ENCODE measurements around the gene ZNF410. TPM values are rescaled to one million over a fixed set of nuclear protein-coding genes. Genes with fewer than 3 reads are reported as not detected.

The ZNF410 gene
- total and polyA plus RNA-seq, 2 of the 13 experiments (the other 11 are each of a cell fraction or from before 2014, with no cell fraction given): 19.2 to 44.3 TPM

DNA sequence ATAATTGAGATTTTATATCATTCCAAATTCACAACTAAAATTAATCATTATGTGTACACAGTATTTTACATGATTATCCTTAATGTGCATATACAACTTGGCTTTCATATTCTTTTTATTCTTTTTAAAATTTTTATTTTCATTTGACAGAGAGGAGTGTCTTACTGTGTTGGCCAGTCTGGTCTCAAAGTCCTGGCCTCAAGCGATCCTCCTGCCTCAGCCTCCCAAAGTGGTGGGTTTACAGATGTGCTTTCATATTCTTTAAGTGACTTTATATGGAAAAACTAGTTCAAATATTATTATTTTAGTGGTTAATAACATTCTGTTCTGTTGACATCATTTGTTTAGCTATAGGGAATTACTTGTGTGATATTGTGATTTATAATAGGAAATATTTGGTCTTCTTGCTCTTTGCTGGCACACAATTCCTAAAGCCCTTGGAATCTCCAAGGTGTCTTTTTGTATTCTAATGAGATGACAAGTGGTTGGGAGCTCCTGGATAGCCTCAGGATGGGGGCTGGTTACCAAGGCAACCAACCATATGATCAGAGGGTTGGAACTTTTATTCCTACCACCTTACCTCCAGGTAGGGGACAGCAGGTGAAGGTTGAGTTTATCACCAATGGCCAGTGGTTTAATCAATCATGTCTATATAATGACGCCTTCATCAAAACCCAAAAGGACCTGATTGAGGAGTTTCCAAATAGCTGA, 16.0 kb upstream of the ZNF410 start:
- Histone ChIP-seq H3K4me3 (replicated peaks in 1 of 3; ENCODE audit: insufficient read depth in 1 of 3, low read depth in 2 of 3, low read length in 3 of 3) (no peak overlapping the region), H3K27me3 (ENCODE audit: control insufficient read depth in 1 of 2, insufficient read depth in 2 of 2, low read length in 2 of 2) (no peaks in the 10 kb centered on the region), H3K9ac (ENCODE audit: insufficient read depth, low read depth, low read length) (no peak overlapping the region), H3K36me3 (replicated peaks in 1 of 2; ENCODE audit: control insufficient read depth in 1 of 2, insufficient read depth in 2 of 2, low read length in 2 of 2) (no peaks in the 10 kb centered on the region), H4K20me1 (ENCODE audit: insufficient read depth, low read length) (no peaks in the 10 kb centered on the region), H3K79me2 (ENCODE audit: insufficient read depth, low read length) (no peaks in the 10 kb centered on the region), H3K4me1 (ENCODE audit: insufficient read depth, low read length) (no peaks in the 10 kb centered on the region), H3K4me2 (ENCODE audit: low read depth, low read length) (no peak overlapping the region), H2AFZ (ENCODE audit: low read length) (no peak overlapping the region), H3K27ac (ENCODE audit: extremely low read length, insufficient read depth, low read length) (no peak overlapping the region), H3K9me3 (ENCODE audit: low read length) (no peaks in the 10 kb centered on the region)
- no TSS peak for BruUV-seq (replicated peaks)
- no peak for DNase-seq (ENCODE audit: low spot score)
- ChIA-PET CTCF (ENCODE audit: low intra/inter-chr PET ratio, low total read pairs) (no interaction called here), POLR2A (interaction anchor here (0.5 kb wide), 1 partner anchor 293 kb away, joined by 3 read pairs; no protein-coding TSS in a partner anchor)
- TF ChIP-seq NR3C1 (CRISPR knock-in tag; IDR thresholded peaks at IDR 0.05): no peak
- peak; percentile 15; the same call in 1 of the 2 replicates for TF ChIP-seq ZNF121 (CRISPR knock-in tag; IDR thresholded peaks at IDR 0.05)
- intact Hi-C loops (cut with micrococcal nuclease; ENCODE audit: unreplicated experiment) (no loop called here), in situ Hi-C loops (cut with HindIII; ENCODE audit: extremely low pct_ligation_motif_present, low pct_unique_long_range_greater_than_20kb) (no loop called here)
- no peak for FAIRE-seq
- ATAC-seq: no peak
- 90% methylated on average over 2 of the region's 2 CpGs for WGBS (ENCODE audit: low lambda C conversion rate)

GRCh38 chr14:73873660-73874059, 13.0 kb upstream of the ZNF410 start:
- in situ Hi-C loops (cut with HindIII; ENCODE audit: extremely low pct_ligation_motif_present, low pct_unique_long_range_greater_than_20kb): no loop called here
- H3K27me3 ChIP-seq (ENCODE audit: control insufficient read depth in 1 of 2, insufficient read depth in 2 of 2, low read length in 2 of 2): no peaks in the 10 kb centered on the region
- H3K4me3 ChIP-seq (replicated peaks in 1 of 3; ENCODE audit: insufficient read depth in 1 of 3, low read depth in 2 of 3, low read length in 3 of 3): no peak overlapping the region
- no peaks in the 10 kb centered on the region for H3K4me1 ChIP-seq (ENCODE audit: insufficient read depth, low read length)
- DNase-seq (ENCODE audit: low spot score) (no peak), FAIRE-seq (no peak), ATAC-seq (no peak)
- H4K20me1 ChIP-seq (ENCODE audit: insufficient read depth, low read length): no peaks in the 10 kb centered on the region
- no peaks in the 10 kb centered on the region for H3K9me3 ChIP-seq (ENCODE audit: low read length)
- BruUV-seq (replicated peaks): no TSS peak
- ChIA-PET POLR2A (no interaction called here), CTCF (ENCODE audit: low intra/inter-chr PET ratio, low total read pairs) (no interaction called here)
- no peak overlapping the region for H2AFZ ChIP-seq (ENCODE audit: low read length)
- over 99% methylated on average over 3 of the region's 3 CpGs for WGBS (ENCODE audit: low lambda C conversion rate)
- H3K4me2 ChIP-seq (ENCODE audit: low read depth, low read length): no peak overlapping the region
- H3K79me2 ChIP-seq (ENCODE audit: insufficient read depth, low read length): no peaks in the 10 kb centered on the region
- intact Hi-C loops (cut with micrococcal nuclease; ENCODE audit: unreplicated experiment): no loop called here
- H3K27ac ChIP-seq (ENCODE audit: extremely low read length, insufficient read depth, low read length): no peak overlapping the region
- H3K36me3 ChIP-seq (replicated peaks in 1 of 2; ENCODE audit: control insufficient read depth in 1 of 2, insufficient read depth in 2 of 2, low read length in 2 of 2): no peaks in the 10 kb centered on the region
- H3K9ac ChIP-seq (ENCODE audit: insufficient read depth, low read depth, low read length): no peak overlapping the region
- TF ChIP-seq ZGPAT (CRISPR knock-in tag; IDR thresholded peaks at IDR 0.05) (no peak), ZNF101 (CRISPR knock-in tag; IDR thresholded peaks at IDR 0.05; ENCODE audit: borderline replicate concordance, low read depth) (no peak), FOXO4 (CRISPR knock-in tag; conservative IDR thresholded peaks at IDR 0.05) (no peak)
- TF ChIP-seq, protein P1, sequence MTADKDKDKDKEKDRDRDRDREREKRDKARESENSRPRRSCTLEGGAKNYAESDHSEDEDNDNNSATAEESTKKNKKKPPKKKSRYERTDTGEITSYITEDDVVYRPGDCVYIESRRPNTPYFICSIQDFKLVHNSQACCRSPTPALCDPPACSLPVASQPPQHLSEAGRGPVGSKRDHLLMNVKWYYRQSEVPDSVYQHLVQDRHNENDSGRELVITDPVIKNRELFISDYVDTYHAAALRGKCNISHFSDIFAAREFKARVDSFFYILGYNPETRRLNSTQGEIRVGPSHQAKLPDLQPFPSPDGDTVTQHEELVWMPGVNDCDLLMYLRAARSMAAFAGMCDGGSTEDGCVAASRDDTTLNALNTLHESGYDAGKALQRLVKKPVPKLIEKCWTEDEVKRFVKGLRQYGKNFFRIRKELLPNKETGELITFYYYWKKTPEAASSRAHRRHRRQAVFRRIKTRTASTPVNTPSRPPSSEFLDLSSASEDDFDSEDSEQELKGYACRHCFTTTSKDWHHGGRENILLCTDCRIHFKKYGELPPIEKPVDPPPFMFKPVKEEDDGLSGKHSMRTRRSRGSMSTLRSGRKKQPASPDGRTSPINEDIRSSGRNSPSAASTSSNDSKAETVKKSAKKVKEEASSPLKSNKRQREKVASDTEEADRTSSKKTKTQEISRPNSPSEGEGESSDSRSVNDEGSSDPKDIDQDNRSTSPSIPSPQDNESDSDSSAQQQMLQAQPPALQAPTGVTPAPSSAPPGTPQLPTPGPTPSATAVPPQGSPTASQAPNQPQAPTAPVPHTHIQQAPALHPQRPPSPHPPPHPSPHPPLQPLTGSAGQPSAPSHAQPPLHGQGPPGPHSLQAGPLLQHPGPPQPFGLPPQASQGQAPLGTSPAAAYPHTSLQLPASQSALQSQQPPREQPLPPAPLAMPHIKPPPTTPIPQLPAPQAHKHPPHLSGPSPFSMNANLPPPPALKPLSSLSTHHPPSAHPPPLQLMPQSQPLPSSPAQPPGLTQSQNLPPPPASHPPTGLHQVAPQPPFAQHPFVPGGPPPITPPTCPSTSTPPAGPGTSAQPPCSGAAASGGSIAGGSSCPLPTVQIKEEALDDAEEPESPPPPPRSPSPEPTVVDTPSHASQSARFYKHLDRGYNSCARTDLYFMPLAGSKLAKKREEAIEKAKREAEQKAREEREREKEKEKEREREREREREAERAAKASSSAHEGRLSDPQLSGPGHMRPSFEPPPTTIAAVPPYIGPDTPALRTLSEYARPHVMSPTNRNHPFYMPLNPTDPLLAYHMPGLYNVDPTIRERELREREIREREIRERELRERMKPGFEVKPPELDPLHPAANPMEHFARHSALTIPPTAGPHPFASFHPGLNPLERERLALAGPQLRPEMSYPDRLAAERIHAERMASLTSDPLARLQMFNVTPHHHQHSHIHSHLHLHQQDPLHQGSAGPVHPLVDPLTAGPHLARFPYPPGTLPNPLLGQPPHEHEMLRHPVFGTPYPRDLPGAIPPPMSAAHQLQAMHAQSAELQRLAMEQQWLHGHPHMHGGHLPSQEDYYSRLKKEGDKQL (CRISPR knock-in tag; IDR thresholded peaks at IDR 0.05; ENCODE audit: low read depth): no peak

Data from HepG2 (cell line).